AG08396 (cell line): Measurements from ENCODE around the gene JAG1.

Experiments used
- DNase-seq: peaks from one replicate; pipeline ENCODE4 v3.0.0; 2012; ENCODE audit warnings: low spot score, mixed read lengths

JAG1 gene

GRCh38 chr20:10699489-10699888, 25.7 kb upstream of the JAG1 start:
- DNase-seq, result no peak

GRCh38 chr20:10696650-10697049, 22.9 kb upstream of the JAG1 start:
- DNase-seq, result no peak

DNA sequence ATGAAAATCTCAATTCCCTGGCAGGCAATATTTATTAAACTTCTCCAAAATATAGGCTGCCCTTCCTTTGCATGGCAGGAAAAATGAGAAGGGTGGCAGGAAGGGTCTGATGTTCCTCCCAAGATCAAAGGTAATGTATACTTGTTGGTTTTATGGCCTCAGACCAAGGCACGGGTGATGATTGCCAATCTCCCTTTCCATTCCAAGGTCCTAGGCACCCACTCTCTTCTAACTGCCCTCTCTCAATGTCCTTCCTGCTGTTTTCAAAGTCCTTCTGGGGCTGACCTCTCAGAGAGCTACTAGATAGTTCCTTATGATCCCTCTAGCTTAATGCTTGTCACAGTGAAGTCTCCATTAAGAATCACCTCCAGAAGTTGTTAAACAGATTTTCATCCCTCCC, 15.6 kb upstream of the JAG1 start:
- no peak for DNase-seq

DNA sequence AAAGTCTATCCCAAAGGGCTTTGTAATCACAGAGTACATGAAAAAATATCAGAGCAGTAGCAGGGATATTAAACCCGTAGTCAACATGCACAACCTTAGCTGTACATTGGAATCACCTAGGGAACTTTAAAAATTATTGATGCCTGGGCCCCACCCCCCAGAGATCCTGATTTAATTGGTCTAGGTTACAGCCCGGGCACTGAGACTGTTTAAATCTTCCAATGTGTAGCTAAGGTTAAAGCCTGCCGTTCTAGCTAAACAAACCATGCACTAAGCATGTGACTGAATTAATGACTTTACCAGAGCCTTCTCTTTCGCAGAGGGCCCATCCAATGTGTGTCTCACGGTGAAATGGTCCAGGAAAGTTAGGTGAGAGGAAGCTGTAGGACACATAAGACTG, 14.1 kb upstream of the JAG1 start:
- DNase-seq, result no peak

- no peak for DNase-seq
These were observed 12.7 kb upstream of the JAG1 start for GRCh38 chr20:10686356-10687133.

GRCh38 chr20:10683537-10683936, 9.7 kb upstream of the JAG1 start:
- DNase-seq, result no peak

- no peak for DNase-seq
These were observed 9.1 kb upstream of the JAG1 start for GRCh38 chr20:10682939-10683338.

DNA sequence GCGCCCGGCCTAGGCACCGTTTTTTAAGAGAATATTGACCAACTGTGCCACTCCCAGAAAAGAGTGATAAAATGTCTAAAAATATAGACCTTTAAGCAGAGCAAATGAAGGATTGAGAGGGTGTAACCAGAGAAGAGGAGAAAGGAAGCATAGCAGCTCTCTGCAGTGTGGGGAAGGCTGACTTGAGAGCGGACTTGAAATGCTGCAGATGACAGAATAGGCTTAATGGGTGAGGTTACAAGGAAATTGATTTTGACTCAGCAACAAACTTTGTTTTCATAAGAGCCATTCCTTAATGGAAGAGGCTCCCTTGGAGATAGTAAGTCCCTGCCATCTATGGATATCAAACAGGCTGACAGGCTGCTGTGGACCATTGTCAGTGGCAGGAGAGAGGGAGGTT, 7.7 kb upstream of the JAG1 start:
- no peak for DNase-seq

DNA sequence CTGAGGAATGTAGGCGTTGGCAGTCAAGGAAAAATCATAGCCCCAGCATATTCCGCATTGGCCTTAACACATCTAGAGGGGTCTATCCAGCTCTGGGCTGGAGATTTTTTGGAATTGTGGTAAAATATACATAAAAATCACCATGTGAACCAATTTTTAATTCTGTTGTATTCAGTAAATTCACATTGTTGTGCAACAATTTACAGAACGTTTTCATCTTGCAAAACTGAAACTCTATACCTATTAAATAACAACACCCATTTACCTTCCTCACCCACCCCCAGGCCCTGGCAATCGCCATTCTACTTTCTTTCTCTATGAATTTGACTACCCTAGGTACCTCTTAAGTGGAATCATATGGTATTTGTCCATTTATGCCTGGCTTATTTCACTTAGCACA, 6.8 kb upstream of the JAG1 start:
- DNase-seq, result no peak

DNA sequence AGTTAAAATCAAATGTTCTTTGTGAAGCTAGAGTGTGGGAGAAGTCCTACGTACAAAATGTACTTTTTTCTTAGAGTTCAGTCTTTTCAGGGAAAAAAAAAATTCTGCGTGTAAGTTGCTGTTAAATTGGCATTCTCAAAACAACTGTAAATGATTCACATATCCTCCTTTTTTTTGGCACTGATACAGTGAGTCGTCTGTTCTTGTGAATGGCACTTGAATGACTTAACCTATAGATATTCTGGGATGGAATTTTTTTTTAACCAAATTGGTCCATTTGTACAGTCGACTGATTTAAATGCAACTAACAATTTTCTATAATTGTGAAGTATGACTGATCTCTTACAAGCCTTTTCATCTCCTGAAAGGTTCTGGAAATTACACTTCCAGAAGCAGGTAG, 5.5 kb upstream of the JAG1 start:
- DNase-seq, result no peak

DNA sequence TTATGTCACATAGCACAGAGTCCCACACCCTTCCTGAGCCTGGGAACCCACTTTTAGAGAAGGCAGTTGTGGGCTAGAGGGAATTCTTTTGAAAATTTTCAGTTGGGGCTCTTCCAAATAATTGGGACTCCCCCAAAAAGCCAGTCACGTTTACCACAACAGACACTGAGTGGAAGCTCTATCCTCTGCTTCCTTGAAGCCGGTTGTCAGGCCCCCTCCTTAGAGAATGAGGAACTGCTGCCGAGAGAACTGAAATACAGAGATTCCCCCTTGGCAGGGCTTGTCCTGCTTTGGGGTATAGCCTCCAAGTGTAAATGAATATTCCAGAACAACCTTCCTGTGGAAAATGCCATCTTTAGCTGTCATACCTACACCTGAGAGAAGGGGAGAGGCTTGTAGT, 2.7 kb upstream of the JAG1 start:
- DNase-seq, result no peak

- no peak for DNase-seq
These were observed 1.6 kb upstream of the JAG1 start for GRCh38 chr20:10675450-10675848.

GRCh38 chr20:10674684-10675449, 1.1 kb upstream of the JAG1 start:
- peak; percentile 89 for DNase-seq

GRCh38 chr20:10673176-10673841, 490 bp downstream of the JAG1 start:
- DNase-seq, result peak; percentile 58

DNA sequence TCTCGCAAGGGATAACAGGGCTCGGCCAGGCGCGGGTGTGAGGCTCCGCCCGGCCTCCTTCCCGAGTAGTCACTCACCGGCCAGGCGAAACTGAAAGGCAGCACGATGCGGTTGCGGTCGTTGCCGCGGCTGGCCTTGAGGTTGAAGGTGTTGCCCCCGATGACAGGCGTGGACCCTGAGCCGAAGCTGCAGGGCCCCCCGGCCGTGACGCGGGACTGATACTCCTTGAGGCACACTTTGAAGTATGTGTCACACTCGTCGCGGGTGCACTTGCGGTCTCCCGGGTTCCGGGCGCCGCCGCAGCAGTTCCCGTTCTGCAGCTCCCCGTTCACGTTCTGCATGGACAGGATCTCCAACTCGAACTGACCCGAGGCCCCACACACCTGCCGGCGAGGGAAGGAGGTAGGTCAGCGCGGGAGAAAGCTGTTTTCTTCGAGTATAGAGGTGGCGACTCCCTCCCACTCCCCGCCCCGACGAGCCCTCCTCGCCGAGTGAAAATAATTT, 1.1 kb downstream of the JAG1 start:
- peak; percentile 76 for DNase-seq

DNA sequence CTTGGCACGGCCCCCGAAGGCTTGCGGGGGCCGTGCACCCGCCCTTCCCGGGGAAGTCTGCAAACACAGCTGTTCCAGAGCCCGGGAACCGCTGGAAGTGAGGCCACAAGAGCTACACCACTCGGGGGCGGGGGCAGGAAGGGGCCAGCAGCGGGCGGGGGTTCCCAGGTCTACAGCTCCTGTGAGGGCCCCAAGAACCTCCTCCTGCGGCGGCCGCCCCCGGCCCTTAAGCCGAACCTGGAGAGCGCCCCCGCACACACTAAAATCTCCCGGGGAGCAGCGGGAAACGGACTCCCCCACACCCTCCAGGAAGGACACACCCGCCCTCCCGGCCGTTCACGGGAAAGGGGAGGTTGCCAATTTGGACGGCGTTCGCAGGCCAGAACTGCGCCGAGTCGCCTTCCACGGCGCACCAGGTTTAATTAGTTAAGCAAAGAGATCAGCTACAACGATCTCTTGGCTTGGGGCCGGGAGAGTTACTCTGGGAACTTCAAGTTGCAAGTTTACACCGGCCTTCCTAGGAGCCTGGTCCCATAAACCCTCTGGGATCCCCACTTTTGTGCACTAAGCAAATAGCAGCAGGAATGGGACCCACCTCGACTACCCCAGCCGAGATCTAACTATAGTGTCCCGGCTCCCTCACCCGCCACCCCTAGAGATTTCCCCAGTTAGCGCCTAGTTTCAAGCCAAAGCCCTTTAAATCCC, 1.7 kb downstream of the JAG1 start:
- peak; percentile 61 for DNase-seq

- DNase-seq, result peak; percentile 92
These were observed 2.4 kb downstream of the JAG1 start for GRCh38 chr20:10671221-10671918.

DNA sequence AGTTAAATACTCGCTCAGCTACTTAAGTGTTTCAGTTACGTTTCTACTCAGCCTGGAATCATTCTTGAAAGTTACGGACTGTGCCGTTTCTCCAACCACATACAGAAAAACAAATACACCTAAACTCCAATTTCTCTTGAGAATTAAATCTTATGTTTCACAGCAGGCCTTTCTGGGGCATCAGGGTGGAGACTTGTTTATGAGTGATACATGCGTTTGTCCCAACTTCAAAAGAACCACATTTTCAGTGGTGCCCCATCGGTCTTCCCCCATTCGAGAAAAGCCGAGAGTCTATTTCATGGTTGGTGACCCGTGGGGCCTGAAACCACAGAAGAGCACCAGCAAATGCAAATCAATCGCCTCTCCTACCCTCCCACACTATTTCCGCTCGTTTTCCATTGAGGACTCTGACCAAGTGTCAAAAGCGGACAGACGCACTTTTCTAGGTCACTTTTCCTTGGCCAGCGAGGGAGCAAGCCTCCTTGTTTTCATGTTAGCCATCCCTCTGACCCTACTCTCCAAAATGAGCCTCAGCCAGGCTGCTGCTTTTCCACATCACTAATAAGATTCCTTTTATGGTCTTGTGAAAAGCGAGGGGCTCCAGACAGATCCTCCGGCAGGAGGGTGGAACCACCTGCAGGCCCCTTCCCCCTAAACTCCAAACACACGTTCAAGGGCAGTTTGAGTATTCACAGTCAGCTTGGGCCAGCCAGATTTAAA, 3.1 kb downstream of the JAG1 start:
- no peak for DNase-seq

DNA sequence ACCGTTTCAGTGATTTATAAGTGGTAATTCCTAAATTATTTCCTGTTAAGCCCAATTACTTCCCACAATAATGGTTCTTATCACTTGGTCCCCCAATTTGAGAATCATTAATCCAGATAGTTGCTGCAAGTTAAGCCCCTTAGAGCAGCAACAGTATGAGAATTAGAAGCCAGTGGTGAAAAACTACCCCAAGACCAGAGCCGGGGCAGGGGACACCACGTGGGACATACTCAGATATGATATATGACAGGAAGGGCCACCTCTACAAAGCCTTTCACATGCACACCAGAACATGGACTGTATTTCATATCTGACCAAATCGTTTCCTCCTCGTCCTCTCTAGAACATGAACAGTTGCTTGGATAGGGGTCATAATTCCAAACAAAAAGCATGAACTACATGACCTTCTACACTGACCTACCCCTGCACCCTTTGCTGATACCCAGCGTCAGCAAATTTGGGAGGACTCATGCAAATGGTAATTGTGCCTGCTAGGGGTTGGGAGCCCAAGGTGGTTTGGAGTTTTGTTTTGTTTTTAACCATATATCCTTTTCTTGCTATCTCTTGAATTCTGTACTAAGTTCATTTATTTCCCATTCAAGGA, 3.9 kb downstream of the JAG1 start:
- no peak for DNase-seq

DNA sequence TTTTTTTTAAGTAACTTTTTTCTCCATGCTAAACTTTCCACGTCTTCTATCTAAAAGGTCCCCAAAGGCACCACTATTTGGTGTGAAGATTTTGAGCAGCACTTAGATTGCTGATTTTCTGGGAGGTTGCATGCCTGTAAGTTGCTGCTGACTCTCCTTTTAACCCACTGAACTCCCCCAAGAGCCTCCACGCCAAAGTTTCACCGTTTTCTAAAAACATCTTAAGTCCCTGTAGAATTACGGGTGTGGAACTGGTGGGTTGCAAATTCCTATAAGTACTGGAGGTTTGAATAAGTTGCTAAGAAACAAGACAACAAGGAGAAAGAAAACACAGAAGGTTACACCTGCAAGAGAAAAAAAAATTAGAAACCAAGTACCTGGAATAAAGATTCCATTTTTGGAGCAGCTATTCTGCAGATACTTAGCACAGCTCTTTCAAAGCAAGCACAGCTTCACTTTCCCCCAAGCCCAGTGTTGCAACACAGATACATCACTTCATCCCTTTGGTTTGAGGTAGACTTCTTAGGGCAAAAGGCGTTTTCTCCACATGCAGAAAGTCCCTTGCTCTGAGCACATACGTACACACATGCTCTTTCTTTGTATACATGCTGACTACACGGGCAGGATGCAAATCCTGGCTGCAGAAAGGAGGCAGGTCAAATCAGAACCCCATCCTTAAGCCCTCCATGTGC, 5.0 kb downstream of the JAG1 start:
- no peak for DNase-seq
